GM12801 (cell line): ENCODE results near the gene MRPS31.

ENCODE experiments used
- CTCF ChIP-seq: IDR thresholded peaks from one replicate; pipeline ENCODE4 v1.5.1; 2011; ENCODE audit warnings: control low read depth; ENCODE audit not compliant: insufficient read length; ENCODE audit errors: extremely low read depth

MRPS31 gene

GRCh38 chr13:40777166-40777808, 6.3 kb upstream of the MRPS31 start:
- no peak for TF ChIP-seq CTCF

- TF ChIP-seq CTCF, result no peak
Observed at GRCh38 chr13:40776681-40777165, 5.7 kb upstream of the MRPS31 start.

GRCh38 chr13:40776232-40776631, 5.2 kb upstream of the MRPS31 start:
- TF ChIP-seq CTCF, result no peak

GRCh38 chr13:40774672-40775071, 3.7 kb upstream of the MRPS31 start:
- no peak for TF ChIP-seq CTCF

GRCh38 chr13:40772765-40773473, 1.9 kb upstream of the MRPS31 start:
- TF ChIP-seq CTCF, result no peak

GRCh38 chr13:40770609-40770933, 419 bp downstream of the MRPS31 start:
- TF ChIP-seq CTCF, result no peak

- TF ChIP-seq CTCF, result no peak
Observed at GRCh38 chr13:40769970-40770369, 1.0 kb downstream of the MRPS31 start.
